ENCODE data around the gene KRTAP4-9. TPM values are rescaled to one million over a fixed set of nuclear protein-coding genes. Genes with fewer than 3 reads are reported as not detected.
"Not testable (repeated sequence)": the region's sequence is repeated elsewhere in the genome, so short reads cannot be mapped to it uniquely, and the experiment has no call there.

The KRTAP4-9 gene
- not detected for polyA plus RNA-seq (2013, experiment 1 of 2)
- not detected for polyA plus RNA-seq (2013, experiment 2 of 2)

DNA sequence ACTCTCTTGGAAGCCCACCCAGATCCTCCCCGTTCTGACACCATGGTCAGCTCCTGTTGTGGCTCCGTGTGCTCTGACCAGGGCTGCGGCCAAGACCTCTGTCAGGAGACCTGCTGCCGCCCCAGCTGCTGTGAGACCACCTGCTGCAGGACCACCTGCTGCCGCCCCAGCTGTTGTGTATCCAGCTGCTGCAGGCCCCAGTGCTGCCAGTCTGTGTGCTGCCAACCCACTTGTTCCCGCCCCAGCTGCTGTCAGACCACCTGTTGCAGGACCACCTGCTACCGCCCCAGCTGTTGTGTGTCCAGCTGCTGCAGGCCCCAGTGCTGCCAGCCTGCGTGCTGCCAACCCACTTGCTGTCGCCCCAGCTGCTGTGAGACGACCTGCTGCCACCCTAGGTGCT, at the start of gene KRTAP4-9:
TSS of gene KRTAP4-9 (plus strand) at position 43 of the 400 bp plus-strand sequence. CDS start at position 43, 0 bp downstream.
- not testable (repeated sequence) for H3K4me1 ChIP-seq (ENCODE audit: control insufficient read depth, low read depth, low read length); DNase-seq; H2BK15ac ChIP-seq (replicated peaks; ENCODE audit: low read depth); H3K4me2 ChIP-seq (ENCODE audit: low read length); H2BK120ac ChIP-seq (ENCODE audit: low read depth, low read length); H3K36me3 ChIP-seq (ENCODE audit: control insufficient read depth, insufficient read depth, low read length); H3K27ac ChIP-seq (ENCODE audit: low read depth, low read length); H3K18ac ChIP-seq (ENCODE audit: low read length); H3K4me3 ChIP-seq (ENCODE audit: low read length); H2BK5ac ChIP-seq (ENCODE audit: low read length); H3K4ac ChIP-seq (ENCODE audit: low read depth, low read length); H3K79me1 ChIP-seq (ENCODE audit: low read length); H4K5ac ChIP-seq (ENCODE audit: low read length); H4K8ac ChIP-seq (ENCODE audit: low read depth, low read length); H3K23ac ChIP-seq (ENCODE audit: low read length); H3K27me3 ChIP-seq (ENCODE audit: insufficient read depth, low read length, poor library complexity); H3K79me2 ChIP-seq (ENCODE audit: control insufficient read depth, insufficient read depth, low read length); H3K9ac ChIP-seq (ENCODE audit: low read length); H3K56ac ChIP-seq (ENCODE audit: low read length); H2AK5ac ChIP-seq (ENCODE audit: low read length)
- no CpG with 5 or more reads among the region's 10 CpGs for WGBS (ENCODE audit: extremely low coverage, insufficient coverage, low lambda C conversion rate)

DNA sequence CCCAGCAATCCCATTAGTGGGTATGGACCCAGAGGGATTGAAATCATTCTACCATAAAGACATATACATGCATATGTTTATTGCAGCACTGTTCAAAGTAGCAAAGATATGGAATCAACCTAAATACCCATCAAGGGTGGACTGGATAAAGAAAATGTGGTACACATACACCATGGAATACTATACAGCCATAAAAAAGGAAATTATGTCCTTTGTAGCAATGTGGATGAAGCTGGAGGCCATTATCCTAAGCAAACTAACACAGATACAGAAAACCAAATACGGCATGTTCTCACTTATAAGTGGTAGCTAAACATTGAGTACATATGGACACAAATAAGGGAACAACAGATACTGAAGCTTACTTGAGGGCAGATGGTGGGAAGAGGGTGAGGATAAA, 47.6 kb upstream of the KRTAP4-9 start:
- Histone ChIP-seq H3K4me1 (ENCODE audit: control insufficient read depth, low read depth, low read length) (no peaks in the 10 kb centered on the region), H3K18ac (ENCODE audit: low read length) (no peak overlapping the region), H4K5ac (ENCODE audit: low read length) (no peak overlapping the region), H2AK5ac (ENCODE audit: low read length) (no peak overlapping the region), H3K36me3 (ENCODE audit: control insufficient read depth, insufficient read depth, low read length) (no peaks in the 10 kb centered on the region), H3K27me3 (ENCODE audit: insufficient read depth, low read length, poor library complexity) (no peaks in the 10 kb centered on the region), H2BK5ac (ENCODE audit: low read length) (no peak overlapping the region), H3K9ac (ENCODE audit: low read length) (no peak overlapping the region), H2BK120ac (ENCODE audit: low read depth, low read length) (no peak overlapping the region), H3K4ac (ENCODE audit: low read depth, low read length) (no peak overlapping the region), H3K4me2 (ENCODE audit: low read length) (no peak overlapping the region), H3K56ac (ENCODE audit: low read length) (no peak overlapping the region), H3K79me1 (ENCODE audit: low read length) (no peaks in the 10 kb centered on the region), H3K4me3 (ENCODE audit: low read length) (no peak overlapping the region), H3K23ac (ENCODE audit: low read length) (no peak overlapping the region), H3K27ac (ENCODE audit: low read depth, low read length) (no peak overlapping the region), H3K79me2 (ENCODE audit: control insufficient read depth, insufficient read depth, low read length) (no peaks in the 10 kb centered on the region), H2BK15ac (replicated peaks; ENCODE audit: low read depth) (no peak overlapping the region), H4K8ac (ENCODE audit: low read depth, low read length) (no peak overlapping the region)
- no CpG with 5 or more reads among the region's 1 CpG for WGBS (ENCODE audit: extremely low coverage, insufficient coverage, low lambda C conversion rate)
- no peak for DNase-seq

DNA sequence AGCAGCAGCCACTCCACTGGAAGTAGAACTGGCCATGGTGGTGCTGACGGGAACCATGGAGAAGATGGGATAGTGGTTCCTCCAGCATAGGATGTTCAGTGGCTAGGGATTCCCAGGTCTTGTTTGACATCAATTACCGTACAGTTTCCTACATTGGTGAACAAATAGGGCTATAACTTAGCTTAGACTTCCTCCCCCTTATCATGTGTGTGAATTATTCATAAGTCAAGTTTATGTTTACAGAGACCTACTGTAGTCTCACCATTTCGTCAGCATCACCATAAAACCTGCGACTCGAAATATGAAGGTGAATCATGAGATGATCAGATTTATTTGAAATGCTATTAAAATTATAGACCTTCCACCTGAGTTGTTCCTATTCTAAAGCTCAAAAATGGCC, 46.4 kb upstream of the KRTAP4-9 start:
- no peak overlapping the region for H2BK5ac ChIP-seq (ENCODE audit: low read length)
- no peaks in the 10 kb centered on the region for H3K79me1 ChIP-seq (ENCODE audit: low read length)
- H3K27ac ChIP-seq (ENCODE audit: low read depth, low read length), result no peak overlapping the region
- no peak overlapping the region for H3K4me2 ChIP-seq (ENCODE audit: low read length)
- no peak overlapping the region for H3K23ac ChIP-seq (ENCODE audit: low read length)
- H3K79me2 ChIP-seq (ENCODE audit: control insufficient read depth, insufficient read depth, low read length), result no peaks in the 10 kb centered on the region
- H3K56ac ChIP-seq (ENCODE audit: low read length), result no peak overlapping the region
- no peak overlapping the region for H2BK15ac ChIP-seq (replicated peaks; ENCODE audit: low read depth)
- no peak overlapping the region for H3K4ac ChIP-seq (ENCODE audit: low read depth, low read length)
- no peaks in the 10 kb centered on the region for H3K4me1 ChIP-seq (ENCODE audit: control insufficient read depth, low read depth, low read length)
- H2BK120ac ChIP-seq (ENCODE audit: low read depth, low read length), result no peak overlapping the region
- H4K8ac ChIP-seq (ENCODE audit: low read depth, low read length), result no peak overlapping the region
- WGBS (ENCODE audit: extremely low coverage, insufficient coverage, low lambda C conversion rate), result no CpG with 5 or more reads among the region's 5 CpGs
- no peak for DNase-seq
- H2AK5ac ChIP-seq (ENCODE audit: low read length), result no peak overlapping the region
- H3K4me3 ChIP-seq (ENCODE audit: low read length), result no peak overlapping the region
- H3K18ac ChIP-seq (ENCODE audit: low read length), result no peak overlapping the region
- no peaks in the 10 kb centered on the region for H3K27me3 ChIP-seq (ENCODE audit: insufficient read depth, low read length, poor library complexity)
- H4K5ac ChIP-seq (ENCODE audit: low read length), result no peak overlapping the region
- H3K36me3 ChIP-seq (ENCODE audit: control insufficient read depth, insufficient read depth, low read length), result no peaks in the 10 kb centered on the region
- H3K9ac ChIP-seq (ENCODE audit: low read length), result no peak overlapping the region

DNA sequence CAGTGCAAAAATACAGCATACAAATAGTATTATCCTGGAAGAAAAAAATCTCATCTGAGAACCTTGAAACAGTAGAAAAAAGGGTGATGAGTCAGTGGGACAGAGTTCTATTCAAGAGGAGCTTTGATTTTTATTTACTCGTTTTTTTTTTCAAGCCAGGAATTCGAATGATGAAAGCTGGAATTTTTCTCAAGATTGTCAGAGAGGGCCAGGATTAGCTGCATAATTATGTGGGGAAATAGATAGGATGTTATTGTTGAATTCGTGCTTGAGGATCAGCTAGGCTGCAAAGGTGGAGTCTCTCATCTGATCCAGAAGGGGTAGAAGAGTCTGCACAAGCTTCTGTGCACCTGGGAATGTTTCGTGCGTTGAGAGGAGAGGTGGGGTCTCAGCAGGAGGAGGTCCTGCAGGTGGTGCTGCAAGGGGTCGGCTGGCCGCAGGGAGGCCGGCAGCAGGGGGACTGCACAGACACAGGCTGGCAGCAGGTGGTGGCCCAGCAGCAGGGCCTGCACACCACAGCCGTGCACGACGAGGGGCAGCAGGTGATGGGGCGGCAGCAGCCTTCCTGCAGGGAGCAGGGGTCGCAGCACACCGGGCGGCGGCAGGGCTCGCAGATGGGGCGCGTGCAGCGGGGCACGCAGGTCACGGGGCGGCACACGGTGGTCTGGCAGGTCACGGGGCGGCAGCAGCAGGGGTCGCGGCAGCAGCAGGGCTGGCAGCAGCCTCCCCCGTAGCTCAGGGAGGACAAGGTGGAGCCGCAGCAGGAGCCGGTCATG, 45.7 kb upstream of the KRTAP4-9 start:
- not testable (repeated sequence) for H3K18ac ChIP-seq (ENCODE audit: low read length); H3K79me2 ChIP-seq (ENCODE audit: control insufficient read depth, insufficient read depth, low read length); H2AK5ac ChIP-seq (ENCODE audit: low read length); H3K9ac ChIP-seq (ENCODE audit: low read length); H3K56ac ChIP-seq (ENCODE audit: low read length); H3K4me1 ChIP-seq (ENCODE audit: control insufficient read depth, low read depth, low read length); H3K4ac ChIP-seq (ENCODE audit: low read depth, low read length); H4K8ac ChIP-seq (ENCODE audit: low read depth, low read length); H3K23ac ChIP-seq (ENCODE audit: low read length); H3K4me3 ChIP-seq (ENCODE audit: low read length); H3K36me3 ChIP-seq (ENCODE audit: control insufficient read depth, insufficient read depth, low read length); H4K5ac ChIP-seq (ENCODE audit: low read length); H3K4me2 ChIP-seq (ENCODE audit: low read length); H3K79me1 ChIP-seq (ENCODE audit: low read length); H2BK5ac ChIP-seq (ENCODE audit: low read length); H3K27ac ChIP-seq (ENCODE audit: low read depth, low read length); H3K27me3 ChIP-seq (ENCODE audit: insufficient read depth, low read length, poor library complexity); H2BK15ac ChIP-seq (replicated peaks; ENCODE audit: low read depth); H2BK120ac ChIP-seq (ENCODE audit: low read depth, low read length)
- no CpG with 5 or more reads among the region's 31 CpGs for WGBS (ENCODE audit: extremely low coverage, insufficient coverage, low lambda C conversion rate)
- peak; percentile 34 for DNase-seq

DNA sequence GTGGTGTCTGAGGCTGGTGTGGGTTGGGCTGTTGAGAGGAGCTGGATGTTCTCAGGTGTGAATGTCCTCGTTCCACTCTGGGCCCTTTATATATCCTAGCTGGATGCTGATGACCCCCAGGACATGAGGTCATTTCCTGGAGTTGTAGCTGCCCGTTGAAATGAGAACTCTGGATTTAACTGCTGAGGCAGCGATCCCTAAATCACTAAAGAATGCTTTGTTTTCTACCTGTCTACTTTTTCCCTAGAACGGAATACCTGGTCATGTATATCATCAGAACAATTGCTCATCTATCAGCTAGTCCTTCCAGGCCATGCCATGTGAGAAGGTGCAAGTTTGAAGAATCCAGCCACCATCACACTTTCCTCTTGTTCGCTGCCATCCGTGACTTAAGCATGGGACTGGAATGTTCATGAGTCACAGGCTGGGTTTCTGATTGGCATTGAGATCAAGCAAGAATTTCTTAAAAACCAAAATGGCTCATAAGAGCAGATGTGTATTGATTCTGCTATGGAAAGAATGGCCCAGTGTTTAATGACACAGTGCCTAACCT, 45.1 kb upstream of the KRTAP4-9 start, which contains the start of gene KRTAP2-3:
TSS of gene KRTAP2-3 (minus strand) at position 63 of the 553 bp plus-strand sequence. CDS start 64 bp downstream, outside the sequence.
- Histone ChIP-seq H4K8ac (ENCODE audit: low read depth, low read length) (no peak within 1 kb of the TSS), H2BK15ac (replicated peaks; ENCODE audit: low read depth) (no peak within 1 kb of the TSS), H3K4me2 (ENCODE audit: low read length) (no peak within 1 kb of the TSS), H3K79me1 (ENCODE audit: low read length) (no peaks in the 10 kb centered on the region), H2BK5ac (ENCODE audit: low read length) (no peak within 1 kb of the TSS), H3K4me1 (ENCODE audit: control insufficient read depth, low read depth, low read length) (no peaks in the 10 kb centered on the region), H3K9ac (ENCODE audit: low read length) (no peak within 1 kb of the TSS), H3K36me3 (ENCODE audit: control insufficient read depth, insufficient read depth, low read length) (no peaks in the 10 kb centered on the region), H3K4me3 (ENCODE audit: low read length) (no peak within 1 kb of the TSS), H3K56ac (ENCODE audit: low read length) (no peak within 1 kb of the TSS), H2AK5ac (ENCODE audit: low read length) (no peak within 1 kb of the TSS), H2BK120ac (ENCODE audit: low read depth, low read length) (no peak within 1 kb of the TSS), H3K79me2 (ENCODE audit: control insufficient read depth, insufficient read depth, low read length) (no peaks in the 10 kb centered on the region), H3K27ac (ENCODE audit: low read depth, low read length) (no peak within 1 kb of the TSS), H3K4ac (ENCODE audit: low read depth, low read length) (no peak within 1 kb of the TSS), H3K27me3 (ENCODE audit: insufficient read depth, low read length, poor library complexity) (no peaks in the 10 kb centered on the region), H3K18ac (ENCODE audit: low read length) (no peak within 1 kb of the TSS), H4K5ac (ENCODE audit: low read length) (no peak within 1 kb of the TSS), H3K23ac (ENCODE audit: low read length) (no peak within 1 kb of the TSS)
- DNase-seq, result peak; percentile 64
- no CpG with 5 or more reads among the region's 6 CpGs for WGBS (ENCODE audit: extremely low coverage, insufficient coverage, low lambda C conversion rate)

All from mesendoderm (in vitro differentiated cells).